Fibroblast of skin of right quadriceps (primary cell): ENCODE data around the gene TRPC1.
A peak's percentile ranks its signal among the peaks of the same experiment; 100 is the strongest.

Source experiments
- DNase-seq: peaks from one replicate; pipeline ENCODE4 v3.0.0-alpha.2; 2013

The TRPC1 gene

DNA sequence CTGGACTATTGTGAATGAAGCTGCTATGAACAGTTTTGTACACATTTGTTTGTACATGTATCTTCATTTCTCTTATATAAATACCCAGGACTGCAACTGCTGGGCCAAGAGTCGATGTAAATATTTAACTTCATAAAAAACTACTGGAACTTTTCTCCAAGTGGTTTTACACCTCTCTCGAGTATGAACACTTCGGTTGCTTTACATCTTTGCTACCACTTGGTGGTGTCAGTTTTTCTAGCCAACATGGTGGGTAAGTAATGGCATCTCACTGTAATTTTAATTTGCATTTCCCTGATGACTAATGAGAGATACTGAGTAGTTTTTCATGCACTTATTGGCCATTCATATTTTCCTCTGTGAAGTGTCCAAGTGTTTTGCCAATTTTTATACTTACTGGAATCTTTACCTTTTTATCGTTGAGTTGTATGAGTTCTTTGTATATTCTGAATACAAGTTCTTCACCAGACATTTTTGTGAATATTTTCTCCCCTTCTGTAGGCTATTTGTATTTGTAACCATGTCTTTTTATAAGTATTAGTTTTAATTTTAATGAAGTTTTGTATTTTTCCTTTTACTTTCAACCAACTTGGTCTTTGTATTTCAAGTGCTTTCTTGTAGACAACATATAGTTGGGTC lies 120.6 kb downstream of the TRPC1 start:
- peak; percentile 55 for DNase-seq

DNA sequence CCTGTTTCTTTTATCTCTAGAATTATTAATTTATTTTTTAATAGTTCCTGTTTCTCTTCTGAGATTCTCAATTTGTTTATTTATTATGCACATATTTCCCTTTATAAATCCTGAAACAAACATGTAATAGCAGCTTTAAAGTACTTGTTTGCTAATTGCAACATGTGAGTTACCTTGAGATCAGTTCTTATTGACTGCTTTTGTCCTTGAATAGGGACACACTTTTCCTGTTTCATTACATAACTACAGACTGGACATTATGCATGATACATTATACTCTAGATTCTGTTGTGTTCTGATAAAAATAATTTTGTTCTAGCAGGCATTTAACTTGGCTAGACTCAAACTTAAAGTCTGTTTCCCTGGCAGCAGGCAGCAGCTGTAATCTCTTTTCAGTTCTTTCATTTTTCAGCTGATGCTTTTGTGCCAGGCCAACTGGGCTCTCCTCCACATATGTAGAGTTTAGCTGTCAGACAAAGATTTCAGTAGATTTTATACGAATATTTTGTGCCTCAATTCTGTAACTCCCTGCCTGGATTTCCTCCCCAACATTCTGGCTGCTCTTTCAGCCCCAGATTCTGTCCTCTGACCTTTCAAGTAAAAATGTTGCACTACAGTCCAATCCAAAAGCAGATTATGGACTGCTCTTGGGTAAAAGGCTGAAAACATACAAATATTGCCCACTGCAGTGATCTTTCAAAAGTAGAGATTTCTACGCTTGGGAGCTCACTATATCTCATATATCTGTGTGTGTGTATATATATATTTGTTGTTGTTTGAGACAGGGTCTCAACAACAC lies 123.1 kb downstream of the TRPC1 start:
- no peak for DNase-seq

DNA sequence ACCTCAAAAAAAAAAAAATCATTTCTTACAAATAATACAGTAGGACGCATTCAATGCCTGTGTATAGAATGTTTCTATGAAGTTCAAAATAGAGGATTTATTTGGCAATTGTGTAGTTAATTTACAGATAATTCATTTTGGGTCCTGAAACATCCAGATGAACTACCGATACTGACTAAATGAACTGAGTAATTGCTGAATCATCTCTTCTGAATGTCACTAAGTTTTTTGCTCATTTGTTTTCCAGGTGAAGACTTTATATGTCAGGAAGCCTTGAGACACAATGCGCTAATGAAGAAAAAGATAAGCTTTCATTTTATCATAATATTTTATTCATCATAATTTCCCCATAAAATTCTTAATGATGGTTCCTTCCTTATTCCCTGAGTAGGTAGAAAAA lies 125.3 kb downstream of the TRPC1 start:
- no peak for DNase-seq

DNA sequence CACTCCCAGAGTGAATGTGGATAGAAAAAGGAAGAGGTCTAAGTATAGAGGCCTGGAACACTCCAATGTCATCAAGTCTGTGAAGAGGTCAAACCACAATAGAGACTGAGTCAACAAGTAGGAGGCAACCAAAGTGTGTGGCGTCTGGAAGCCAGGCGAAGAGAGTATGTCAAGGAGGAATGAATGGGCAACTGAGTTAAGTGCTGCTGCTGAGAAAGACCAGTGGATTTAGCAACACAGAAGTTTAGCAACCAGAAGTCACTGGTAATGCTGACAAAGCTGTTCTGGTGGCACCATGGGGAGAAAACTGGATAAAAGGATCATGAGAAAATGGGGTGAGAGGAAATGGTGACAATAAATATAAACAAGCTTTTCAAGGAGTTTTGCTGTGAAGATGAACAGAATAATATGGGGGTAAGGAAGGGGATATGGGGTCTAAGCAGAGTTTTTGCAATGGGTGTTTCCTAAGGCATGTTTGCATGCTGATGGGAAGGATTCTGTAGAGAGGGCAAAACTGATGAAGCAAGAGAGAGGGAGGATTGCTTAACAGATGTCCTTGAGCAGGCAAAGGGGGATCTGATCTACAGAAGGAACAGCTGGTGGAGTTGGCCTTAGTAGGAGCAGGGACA lies 126.7 kb downstream of the TRPC1 start:
- peak; percentile 88 for DNase-seq

DNA sequence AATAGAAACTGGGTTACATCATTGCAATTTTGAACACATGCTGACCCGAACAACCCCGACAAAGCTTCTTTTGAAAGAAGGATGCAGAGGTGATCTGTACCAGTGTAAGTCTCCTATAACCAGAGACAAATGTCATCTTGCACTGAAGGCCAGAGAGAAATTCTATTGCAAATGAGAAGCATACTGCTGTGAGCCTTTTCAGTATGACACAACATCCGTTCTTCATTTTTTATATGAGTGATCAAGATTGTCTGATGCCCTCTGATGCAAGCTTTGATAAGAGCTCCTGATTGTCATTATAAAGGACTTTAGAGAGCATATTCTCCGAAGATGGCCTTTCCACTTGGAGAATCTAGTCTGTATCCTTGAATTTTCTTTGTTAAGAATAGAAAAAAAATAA lies 128.2 kb downstream of the TRPC1 start:
- DNase-seq, result peak; percentile 19

DNA sequence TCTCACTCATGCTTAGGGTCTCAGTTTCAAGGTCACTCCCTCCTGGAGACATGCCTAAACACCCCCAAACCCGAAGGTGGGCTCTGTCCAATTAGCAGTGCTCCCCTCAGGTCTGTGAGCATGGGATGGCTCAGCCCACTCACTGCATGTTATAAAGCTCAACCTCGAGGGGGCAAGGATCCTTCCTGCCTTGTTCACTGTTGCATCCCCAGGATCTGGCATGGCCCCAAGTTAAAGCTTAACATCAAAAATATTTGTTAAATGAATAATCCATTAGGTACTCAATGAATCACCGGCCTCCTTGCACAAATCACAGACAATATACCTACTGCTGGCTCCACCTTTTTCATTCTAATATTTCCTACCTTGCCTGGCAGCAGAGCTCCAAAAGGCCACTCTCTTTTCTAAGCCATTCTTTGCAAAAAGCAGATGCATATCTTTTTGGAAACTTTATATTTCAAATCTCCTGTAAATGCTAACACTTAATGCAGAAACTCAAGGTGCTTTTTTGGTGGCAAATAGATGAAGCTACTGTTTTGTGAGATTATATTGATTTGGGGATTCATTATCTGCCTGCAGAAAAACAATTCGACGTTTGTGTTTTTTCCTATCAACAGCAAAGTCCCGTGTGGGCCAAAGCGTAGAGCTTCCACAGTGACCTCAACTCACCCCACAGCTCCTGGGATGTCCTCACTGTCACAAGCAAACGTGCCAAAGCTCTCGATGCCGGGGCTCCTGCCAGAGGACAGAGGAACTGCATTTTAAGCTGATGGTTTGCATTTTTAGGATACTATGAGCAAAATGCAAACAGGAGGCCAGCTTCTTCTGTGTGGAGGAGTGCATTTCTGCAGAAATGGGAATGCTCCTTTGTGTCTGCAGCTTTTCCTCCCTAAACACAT lies 129.7 kb downstream of the TRPC1 start:
- DNase-seq, result peak; percentile 80

DNA sequence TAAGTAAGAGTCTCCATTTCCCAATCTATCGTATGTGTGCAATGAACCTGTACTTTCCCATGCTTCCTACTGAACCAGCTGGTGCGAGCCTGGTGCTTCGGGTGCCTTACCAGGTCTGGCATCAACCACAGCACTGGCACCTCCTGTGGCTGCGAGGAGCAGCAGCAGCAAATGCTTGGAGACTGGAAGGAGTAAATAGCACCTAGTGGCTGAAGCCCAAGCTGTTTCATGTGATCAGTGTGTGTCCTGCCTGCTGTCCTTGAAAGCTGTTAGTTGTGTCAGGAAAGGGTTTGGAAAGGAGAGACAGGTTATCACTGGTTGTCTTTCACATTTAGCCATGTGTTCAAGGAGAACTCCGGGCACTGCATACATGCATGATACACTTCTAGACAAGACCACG lies 133.2 kb downstream of the TRPC1 start:
- DNase-seq, result no peak
